ENCODE data around the gene STX5. TPM values are rescaled to one million over a fixed set of nuclear protein-coding genes. Genes with fewer than 3 reads are reported as not detected.

Gene STX5
- total and polyA plus RNA-seq, 9 of the 15 experiments (the other 6 are each of a cell fraction or from before 2014, with no cell fraction given), result 2.8 to 28.6 (median 23.7) TPM

DNA sequence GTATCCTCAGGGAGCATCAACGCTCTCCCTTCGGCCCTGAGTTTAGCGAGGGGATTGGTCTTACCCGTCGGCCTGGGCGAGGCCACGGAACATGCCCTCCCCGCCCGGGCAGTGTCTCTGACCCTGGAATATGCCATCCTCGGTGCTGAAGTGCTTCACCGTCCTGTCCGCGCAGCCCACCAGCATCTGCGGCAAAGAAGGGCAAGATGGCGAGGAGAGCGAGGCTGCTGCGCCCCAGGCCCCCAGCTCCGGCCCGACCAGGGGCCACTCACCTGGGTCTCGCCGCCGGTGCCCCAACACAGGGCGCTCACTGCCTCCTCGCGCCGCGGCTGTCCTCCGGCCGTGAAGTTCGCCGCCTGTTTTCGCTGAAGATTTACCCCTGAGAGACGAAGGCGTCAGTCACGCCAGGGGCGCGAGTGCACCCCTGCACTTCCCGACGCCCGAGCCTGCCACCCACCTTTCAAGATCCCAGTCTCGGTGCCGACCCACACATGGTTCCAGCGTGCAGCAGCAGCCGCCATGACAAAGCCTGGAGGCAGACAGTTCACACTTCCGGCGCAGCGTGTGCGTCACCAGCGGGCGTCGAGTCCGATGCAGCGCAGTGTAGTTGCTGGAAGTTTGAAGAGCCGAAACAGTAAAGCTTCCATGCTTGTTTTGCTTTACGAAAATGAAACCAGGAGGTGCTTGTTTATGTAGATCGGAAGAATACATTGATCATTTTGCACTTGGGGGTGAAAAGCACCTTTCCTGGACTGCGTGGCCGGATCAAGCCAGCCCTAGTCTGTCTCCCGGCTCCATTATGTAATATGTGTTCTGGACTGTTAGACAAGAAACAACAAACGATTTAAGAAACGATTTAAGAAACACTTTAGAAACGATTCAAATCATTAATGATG, 7.4 kb upstream of the STX5 start, which contains the start of gene WDR74 (continued):
- TF ChIP-seq ELF2 (CRISPR knock-in tag; IDR thresholded peaks at IDR 0.05) (peak; percentile 99), E2F3 (CRISPR knock-in tag; IDR thresholded peaks at IDR 0.05) (no peak), ZKSCAN8 (CRISPR knock-in tag; IDR thresholded peaks at IDR 0.05) (no peak; the same call in 1 of the 2 replicates), SRSF1 (IDR thresholded peaks at IDR 0.05; ENCODE audit: low read depth, low read length) (no peak), HNRNPH1 (optimal IDR thresholded peaks at IDR 0.05; ENCODE audit: low read depth, low read length) (no peak), ZEB2 (IDR thresholded peaks at IDR 0.05) (no peak), ILK (tag; IDR thresholded peaks at IDR 0.05; ENCODE audit: borderline replicate concordance, low read depth) (no peak), MAFF (IDR thresholded peaks at IDR 0.05; ENCODE audit: low read length) (no peak), TRIM28 (IDR thresholded peaks at IDR 0.05) (no peak), RBM14 (IDR thresholded peaks at IDR 0.05; ENCODE audit: borderline replicate concordance, insufficient read depth, low read depth, low read length) (0 out of 2 replicates have a peak, but pooled peaks have one; percentile 57), FOXJ3 (CRISPR knock-in tag; IDR thresholded peaks at IDR 0.05) (no peak), CHD1 (IDR thresholded peaks at IDR 0.05; ENCODE audit: low read length) (peak; percentile 61), SRSF3 (IDR thresholded peaks at IDR 0.05; ENCODE audit: insufficient read depth, low read length) (no peak), TARDBP (IDR thresholded peaks at IDR 0.05) (no peak), CCNT2 (IDR thresholded peaks at IDR 0.05; ENCODE audit: borderline replicate concordance, extremely low read depth, insufficient read length, low read depth, low read length) (peak; percentile 63), SUPT5H (IDR thresholded peaks at IDR 0.05) (peak; percentile 77), NR1H2 (CRISPR knock-in tag; IDR thresholded peaks at IDR 0.05) (no peak; the same call in 1 of the 2 replicates)
- TF ChIP-seq, protein P1, sequence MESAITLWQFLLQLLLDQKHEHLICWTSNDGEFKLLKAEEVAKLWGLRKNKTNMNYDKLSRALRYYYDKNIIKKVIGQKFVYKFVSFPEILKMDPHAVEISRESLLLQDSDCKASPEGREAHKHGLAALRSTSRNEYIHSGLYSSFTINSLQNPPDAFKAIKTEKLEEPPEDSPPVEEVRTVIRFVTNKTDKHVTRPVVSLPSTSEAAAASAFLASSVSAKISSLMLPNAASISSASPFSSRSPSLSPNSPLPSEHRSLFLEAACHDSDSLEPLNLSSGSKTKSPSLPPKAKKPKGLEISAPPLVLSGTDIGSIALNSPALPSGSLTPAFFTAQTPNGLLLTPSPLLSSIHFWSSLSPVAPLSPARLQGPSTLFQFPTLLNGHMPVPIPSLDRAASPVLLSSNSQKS (CRISPR knock-in tag; IDR thresholded peaks at IDR 0.05), result no peak
- TF ChIP-seq, protein P2, sequence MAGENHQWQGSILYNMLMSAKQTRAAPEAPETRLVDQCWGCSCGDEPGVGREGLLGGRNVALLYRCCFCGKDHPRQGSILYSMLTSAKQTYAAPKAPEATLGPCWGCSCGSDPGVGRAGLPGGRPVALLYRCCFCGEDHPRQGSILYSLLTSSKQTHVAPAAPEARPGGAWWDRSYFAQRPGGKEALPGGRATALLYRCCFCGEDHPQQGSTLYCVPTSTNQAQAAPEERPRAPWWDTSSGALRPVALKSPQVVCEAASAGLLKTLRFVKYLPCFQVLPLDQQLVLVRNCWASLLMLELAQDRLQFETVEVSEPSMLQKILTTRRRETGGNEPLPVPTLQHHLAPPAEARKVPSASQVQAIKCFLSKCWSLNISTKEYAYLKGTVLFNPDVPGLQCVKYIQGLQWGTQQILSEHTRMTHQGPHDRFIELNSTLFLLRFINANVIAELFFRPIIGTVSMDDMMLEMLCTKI (IDR thresholded peaks at IDR 0.05; ENCODE audit: partially characterized antibody), result no peak
- TF ChIP-seq, protein P3, sequence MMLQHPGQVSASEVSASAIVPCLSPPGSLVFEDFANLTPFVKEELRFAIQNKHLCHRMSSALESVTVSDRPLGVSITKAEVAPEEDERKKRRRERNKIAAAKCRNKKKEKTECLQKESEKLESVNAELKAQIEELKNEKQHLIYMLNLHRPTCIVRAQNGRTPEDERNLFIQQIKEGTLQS (IDR thresholded peaks at IDR 0.05), result no peak
- TF ChIP-seq, protein P3 (CRISPR knock-in tag; conservative IDR thresholded peaks at IDR 0.05), result peak; percentile 82; the same call in 1 of the 2 replicates
- TF ChIP-seq, protein P4, sequence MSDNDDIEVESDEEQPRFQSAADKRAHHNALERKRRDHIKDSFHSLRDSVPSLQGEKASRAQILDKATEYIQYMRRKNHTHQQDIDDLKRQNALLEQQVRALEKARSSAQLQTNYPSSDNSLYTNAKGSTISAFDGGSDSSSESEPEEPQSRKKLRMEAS (CRISPR knock-in tag; IDR thresholded peaks at IDR 0.05), result peak; percentile 99
- TF ChIP-seq, protein P5, sequence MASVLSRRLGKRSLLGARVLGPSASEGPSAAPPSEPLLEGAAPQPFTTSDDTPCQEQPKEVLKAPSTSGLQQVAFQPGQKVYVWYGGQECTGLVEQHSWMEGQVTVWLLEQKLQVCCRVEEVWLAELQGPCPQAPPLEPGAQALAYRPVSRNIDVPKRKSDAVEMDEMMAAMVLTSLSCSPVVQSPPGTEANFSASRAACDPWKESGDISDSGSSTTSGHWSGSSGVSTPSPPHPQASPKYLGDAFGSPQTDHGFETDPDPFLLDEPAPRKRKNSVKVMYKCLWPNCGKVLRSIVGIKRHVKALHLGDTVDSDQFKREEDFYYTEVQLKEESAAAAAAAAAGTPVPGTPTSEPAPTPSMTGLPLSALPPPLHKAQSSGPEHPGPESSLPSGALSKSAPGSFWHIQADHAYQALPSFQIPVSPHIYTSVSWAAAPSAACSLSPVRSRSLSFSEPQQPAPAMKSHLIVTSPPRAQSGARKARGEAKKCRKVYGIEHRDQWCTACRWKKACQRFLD (CRISPR knock-in tag; IDR thresholded peaks at IDR 0.05), result no peak

Measured in K562 (cell line).